Umbilical cord (tissue), 2 donors: ENCODE measurements around the gene STK35. TPM values are rescaled to one million over a fixed set of nuclear protein-coding genes. Genes with fewer than 3 reads are reported as not detected.
A peak's percentile ranks its signal among the peaks of the same experiment; 100 is the strongest.

Experiments
- DNase-seq: peaks from one replicate; pipeline ENCODE4 v3.0.0-alpha.2; 2015; ENCODE audit warnings: low spot score
- total RNA-seq: library from RNA; depleted of rRNA; stranded (reverse); fragments of >200 nt; gene quantifications from one replicate; pipeline ENCODE4 v1.2.3, GENCODE V29; 2014; ENCODE audit warnings: low replicate concordance; ENCODE audit not compliant: insufficient read depth

Gene STK35
- total RNA-seq, 1 donor from 2014 or later, result 15.9 TPM

- peak; percentile 19 for DNase-seq
These were observed 2.6 kb downstream of the STK35 start for GRCh38 chr20:2104236-2104635.

GRCh38 chr20:2108498-2108897 is 6.9 kb downstream of the STK35 start:
- DNase-seq, result no peak

- DNase-seq, result peak; percentile 61
These were observed 7.4 kb downstream of the STK35 start for GRCh38 chr20:2108987-2109386.

- peak; percentile 40 for DNase-seq
These were observed 8.0 kb downstream of the STK35 start for GRCh38 chr20:2109425-2110210.

GRCh38 chr20:2112910-2113309 is 11.3 kb downstream of the STK35 start:
- DNase-seq, result no peak

- DNase-seq, result no peak
These were observed 12.7 kb downstream of the STK35 start for GRCh38 chr20:2114127-2114959.

- DNase-seq, result peak; percentile 73
These were observed 13.5 kb downstream of the STK35 start for GRCh38 chr20:2114990-2115681.

GRCh38 chr20:2116170-2116940 is 14.7 kb downstream of the STK35 start:
- DNase-seq, result no peak

- no peak for DNase-seq
These were observed 17.2 kb downstream of the STK35 start for GRCh38 chr20:2118783-2119182.

GRCh38 chr20:2122936-2123335 is 21.3 kb downstream of the STK35 start:
- DNase-seq, result peak; percentile 21

GRCh38 chr20:2123720-2124119 is 22.1 kb downstream of the STK35 start:
- no peak for DNase-seq

- DNase-seq, result no peak
These were observed 23.1 kb downstream of the STK35 start for GRCh38 chr20:2124564-2125213.

- no peak for DNase-seq
These were observed 24.0 kb downstream of the STK35 start for GRCh38 chr20:2125474-2126112.

GRCh38 chr20:2127238-2127637 is 25.6 kb downstream of the STK35 start:
- no peak for DNase-seq

GRCh38 chr20:2128542-2128941 is 26.9 kb downstream of the STK35 start:
- DNase-seq, result no peak

GRCh38 chr20:2130062-2130591 is 28.5 kb downstream of the STK35 start:
- no peak for DNase-seq

- DNase-seq, result no peak
These were observed 29.1 kb downstream of the STK35 start for GRCh38 chr20:2130683-2131082.

GRCh38 chr20:2131366-2131765 is 29.7 kb downstream of the STK35 start:
- no peak for DNase-seq

GRCh38 chr20:2132461-2132901 is 30.9 kb downstream of the STK35 start:
- peak; percentile 72 for DNase-seq
